Measurements from ENCODE around the gene CDK1.

The CDK1 gene

GRCh38 chr10:60767424-60767823 is 10.9 kb upstream of the CDK1 start:
- no peak for DNase-seq (ENCODE audit: low read depth)
- H3K4me3 ChIP-seq (ENCODE audit: low read depth, low read length) = no peak overlapping the region

- H3K4me3 ChIP-seq (ENCODE audit: low read depth, low read length) = no peak overlapping the region
- no peak for DNase-seq (ENCODE audit: low read depth)
Observed at GRCh38 chr10:60769406-60769805, 8.9 kb upstream of the CDK1 start.

- no peak for DNase-seq (ENCODE audit: low read depth)
- H3K4me3 ChIP-seq (ENCODE audit: low read depth, low read length) = peak overlapping the region; percentile 86
Observed at GRCh38 chr10:60777696-60778213, 523 bp upstream of the CDK1 start.

GRCh38 chr10:60778971-60779796 is 906 bp downstream of the CDK1 start:
- no peak for DNase-seq (ENCODE audit: low read depth)
- H3K4me3 ChIP-seq (ENCODE audit: low read depth, low read length) = peak overlapping the region; percentile 86

GRCh38 chr10:60781661-60782060 is 3.4 kb downstream of the CDK1 start:
- H3K4me3 ChIP-seq (ENCODE audit: low read depth, low read length) = no peak overlapping the region
- no peak for DNase-seq (ENCODE audit: low read depth)

- DNase-seq (ENCODE audit: low read depth) = no peak
- H3K4me3 ChIP-seq (ENCODE audit: low read depth, low read length) = no peak overlapping the region
Observed at GRCh38 chr10:60784641-60785040, 6.4 kb downstream of the CDK1 start.

GRCh38 chr10:60788544-60788943 is 10.3 kb downstream of the CDK1 start:
- H3K4me3 ChIP-seq (ENCODE audit: low read depth, low read length) = no peak overlapping the region
- no peak for DNase-seq (ENCODE audit: low read depth)

GRCh38 chr10:60789340-60789739 is 11.1 kb downstream of the CDK1 start:
- no peak overlapping the region for H3K4me3 ChIP-seq (ENCODE audit: low read depth, low read length)
- no peak for DNase-seq (ENCODE audit: low read depth)

- DNase-seq (ENCODE audit: low read depth) = no peak
- H3K4me3 ChIP-seq (ENCODE audit: low read depth, low read length) = no peak overlapping the region
Observed at GRCh38 chr10:60794953-60795352, 16.7 kb downstream of the CDK1 start.

- H3K4me3 ChIP-seq (ENCODE audit: low read depth, low read length) = no peak overlapping the region
- no peak for DNase-seq (ENCODE audit: low read depth)
Observed at GRCh38 chr10:60795465-60796202, 17.4 kb downstream of the CDK1 start.

GRCh38 chr10:60796481-60796880 is 18.2 kb downstream of the CDK1 start:
- DNase-seq (ENCODE audit: low read depth) = no peak
- no peak overlapping the region for H3K4me3 ChIP-seq (ENCODE audit: low read depth, low read length)

- H3K4me3 ChIP-seq (ENCODE audit: low read depth, low read length) = no peak overlapping the region
- DNase-seq (ENCODE audit: low read depth) = no peak
Observed at GRCh38 chr10:60797200-60797599, 18.9 kb downstream of the CDK1 start.

GRCh38 chr10:60798031-60798430 is 19.8 kb downstream of the CDK1 start:
- no peak for DNase-seq (ENCODE audit: low read depth)
- no peak overlapping the region for H3K4me3 ChIP-seq (ENCODE audit: low read depth, low read length)

GRCh38 chr10:60798870-60799269 is 20.6 kb downstream of the CDK1 start:
- H3K4me3 ChIP-seq (ENCODE audit: low read depth, low read length) = no peak overlapping the region
- no peak for DNase-seq (ENCODE audit: low read depth)

GRCh38 chr10:60799971-60800650 is 21.8 kb downstream of the CDK1 start:
- no peak overlapping the region for H3K4me3 ChIP-seq (ENCODE audit: low read depth, low read length)
- no peak for DNase-seq (ENCODE audit: low read depth)

GRCh38 chr10:60800918-60801317 is 22.6 kb downstream of the CDK1 start:
- no peak overlapping the region for H3K4me3 ChIP-seq (ENCODE audit: low read depth, low read length)
- DNase-seq (ENCODE audit: low read depth) = no peak

- H3K4me3 ChIP-seq (ENCODE audit: low read depth, low read length) = no peak overlapping the region
- DNase-seq (ENCODE audit: low read depth) = no peak
Observed at GRCh38 chr10:60801522-60801921, 23.2 kb downstream of the CDK1 start.

- no peak overlapping the region for H3K4me3 ChIP-seq (ENCODE audit: low read depth, low read length)
Observed at GRCh38 chr10:60803433-60803832, 25.2 kb downstream of the CDK1 start.

GRCh38 chr10:60803865-60804264 is 25.6 kb downstream of the CDK1 start:
- no peak overlapping the region for H3K4me3 ChIP-seq (ENCODE audit: low read depth, low read length)
- DNase-seq (ENCODE audit: low read depth) = no peak

More at GRCh38 chr10:60803433-60803832, 25.2 kb downstream of the CDK1 start:
- no peak for DNase-seq (ENCODE audit: low read depth)

GRCh38 chr10:60806921-60807320 is 28.6 kb downstream of the CDK1 start:
- no peak overlapping the region for H3K4me3 ChIP-seq (ENCODE audit: low read depth, low read length)
- DNase-seq (ENCODE audit: low read depth) = no peak
